ENCODE measurements around the gene ITGB2. TPM values are rescaled to one million over a fixed set of nuclear protein-coding genes. Genes with fewer than 3 reads are reported as not detected.

The ITGB2 gene
- total and polyA plus RNA-seq, 2 donors from 2014 or later: 9.5 to 111 TPM

DNA sequence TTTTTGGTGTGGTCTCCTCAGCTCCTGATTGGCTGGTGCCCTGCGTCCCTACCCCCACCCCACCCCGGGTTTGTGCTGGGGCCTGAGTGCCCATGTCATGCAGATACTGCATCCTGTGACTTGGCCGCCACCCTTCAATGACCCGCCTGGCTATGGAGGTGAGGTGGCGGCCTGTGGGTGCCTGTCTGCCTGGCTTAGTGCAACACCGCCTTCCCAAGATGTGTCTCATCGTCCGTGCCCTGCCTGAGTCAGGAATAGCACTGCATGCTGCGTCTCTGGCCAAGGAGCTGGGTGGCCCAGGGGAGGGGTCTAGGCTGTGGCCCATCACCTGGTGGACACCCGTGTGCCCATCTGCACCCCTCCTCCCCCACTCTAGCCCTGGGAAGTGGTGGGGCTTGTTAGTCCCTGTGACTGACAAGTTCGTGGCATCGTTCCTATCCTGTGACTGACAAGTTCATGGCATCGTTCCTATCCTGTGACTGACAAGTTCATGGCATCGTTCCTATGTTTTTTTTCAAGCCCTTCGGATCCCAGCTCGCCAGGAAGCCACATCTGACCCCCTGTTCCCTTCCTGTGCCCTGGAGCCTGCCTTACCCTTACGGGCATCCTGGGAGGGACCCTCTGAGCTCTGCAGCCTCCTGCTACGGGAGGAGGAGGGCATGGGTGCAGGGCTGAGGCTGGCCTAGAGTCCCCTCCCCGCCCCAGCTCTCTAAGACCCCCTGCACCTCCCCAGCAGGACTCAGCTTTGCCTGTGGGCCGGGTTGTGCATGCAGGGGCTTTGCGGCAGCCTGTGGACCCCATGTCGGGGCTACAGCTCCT is 26.6 kb upstream of the ITGB2 start:
- DNase-seq (peak in 1 of 5 donors; percentile 69), FAIRE-seq (no peak)
- peaks cover 0 to 5% (median 0%) of the 10 kb centered on the region in 3 donors for H3K4me1 ChIP-seq (ENCODE audit: control insufficient read depth in 2 of 3, insufficient read depth in 2 of 3, low read depth in 1 of 3, low read length in 3 of 3)
- no peak overlapping the region for H3K9ac ChIP-seq (ENCODE audit: low read length in 3 of 3)
- intact Hi-C loops (cut with DNase I): loop anchor here (5.0 kb wide), 1 partner anchor 180 kb away; no protein-coding TSS in a partner anchor
- no peak overlapping the region for H3K4me3 ChIP-seq (ENCODE audit: low read length in 3 of 3)
- no peak overlapping the region for H3K27ac ChIP-seq (ENCODE audit: low read depth in 2 of 2, low read length in 2 of 2)
- no peaks in the 10 kb centered on the region for H3K9me3 ChIP-seq (ENCODE audit: control insufficient read depth in 2 of 3, insufficient read depth in 1 of 3, low read length in 3 of 3)
- no peaks in the 10 kb centered on the region for H3K27me3 ChIP-seq (ENCODE audit: control insufficient read depth, insufficient read depth, low read length)
- peaks cover 0 to 3% (median 3%) of the 10 kb centered on the region in 3 donors for H3K36me3 ChIP-seq (ENCODE audit: control insufficient read depth in 2 of 3, insufficient read depth in 3 of 3, low read length in 3 of 3)
- TF ChIP-seq, protein P1, sequence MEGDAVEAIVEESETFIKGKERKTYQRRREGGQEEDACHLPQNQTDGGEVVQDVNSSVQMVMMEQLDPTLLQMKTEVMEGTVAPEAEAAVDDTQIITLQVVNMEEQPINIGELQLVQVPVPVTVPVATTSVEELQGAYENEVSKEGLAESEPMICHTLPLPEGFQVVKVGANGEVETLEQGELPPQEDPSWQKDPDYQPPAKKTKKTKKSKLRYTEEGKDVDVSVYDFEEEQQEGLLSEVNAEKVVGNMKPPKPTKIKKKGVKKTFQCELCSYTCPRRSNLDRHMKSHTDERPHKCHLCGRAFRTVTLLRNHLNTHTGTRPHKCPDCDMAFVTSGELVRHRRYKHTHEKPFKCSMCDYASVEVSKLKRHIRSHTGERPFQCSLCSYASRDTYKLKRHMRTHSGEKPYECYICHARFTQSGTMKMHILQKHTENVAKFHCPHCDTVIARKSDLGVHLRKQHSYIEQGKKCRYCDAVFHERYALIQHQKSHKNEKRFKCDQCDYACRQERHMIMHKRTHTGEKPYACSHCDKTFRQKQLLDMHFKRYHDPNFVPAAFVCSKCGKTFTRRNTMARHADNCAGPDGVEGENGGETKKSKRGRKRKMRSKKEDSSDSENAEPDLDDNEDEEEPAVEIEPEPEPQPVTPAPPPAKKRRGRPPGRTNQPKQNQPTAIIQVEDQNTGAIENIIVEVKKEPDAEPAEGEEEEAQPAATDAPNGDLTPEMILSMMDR (IDR thresholded peaks at IDR 0.05; ENCODE audit: borderline replicate concordance, extremely low read depth, insufficient read depth): no peak

DNA sequence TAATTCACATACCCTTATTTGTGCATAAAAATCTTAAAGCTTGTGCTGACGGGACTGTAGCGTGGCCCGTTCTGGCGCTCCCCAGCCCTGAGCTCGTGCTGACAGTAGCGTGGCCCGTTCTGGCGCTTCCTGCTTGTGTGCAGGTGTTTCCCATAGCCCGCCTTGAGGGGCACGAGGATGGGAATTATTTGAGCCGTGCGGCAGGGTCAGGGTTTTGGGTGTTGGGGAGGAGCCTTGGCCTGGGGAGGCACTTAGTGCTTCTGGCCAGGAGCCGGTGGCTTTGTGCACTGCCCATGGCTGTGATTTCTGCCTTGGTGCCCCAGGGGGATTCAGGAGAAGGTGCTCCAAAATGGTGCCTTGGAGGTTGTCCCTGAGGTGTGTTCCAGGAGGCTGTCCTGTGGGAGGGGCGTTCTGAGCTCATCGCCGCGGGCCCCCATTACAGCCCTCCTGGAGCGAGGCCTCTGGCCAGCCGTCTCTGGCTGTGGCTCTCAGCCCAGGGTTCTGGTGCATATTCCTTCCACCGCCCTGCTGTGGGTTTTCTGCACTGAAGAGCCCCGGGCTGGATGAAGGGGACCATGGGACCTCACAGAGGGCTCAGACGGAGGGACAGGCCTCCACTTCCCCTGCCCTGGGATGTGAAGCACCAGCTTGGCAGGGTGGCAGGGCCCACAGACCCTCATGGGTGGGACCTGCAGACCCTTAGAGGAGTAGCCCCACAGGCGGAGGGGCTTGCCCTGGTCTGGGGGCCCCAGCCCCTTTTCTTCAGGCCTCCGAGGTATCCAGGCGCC is 25.7 kb upstream of the ITGB2 start:
- intact Hi-C loops (cut with DNase I): loop anchor here (5.0 kb wide), 1 partner anchor 181 kb away; no protein-coding TSS in a partner anchor
- H3K27ac ChIP-seq (ENCODE audit: low read depth in 2 of 2, low read length in 2 of 2): no peak overlapping the region
- H3K9me3 ChIP-seq (ENCODE audit: control insufficient read depth in 2 of 3, insufficient read depth in 1 of 3, low read length in 3 of 3): no peaks in the 10 kb centered on the region
- no peak for FAIRE-seq
- peaks cover 0 to 3% (median 3%) of the 10 kb centered on the region in 3 donors for H3K36me3 ChIP-seq (ENCODE audit: control insufficient read depth in 2 of 3, insufficient read depth in 3 of 3, low read length in 3 of 3)
- H3K4me3 ChIP-seq (ENCODE audit: low read length in 3 of 3): no peak overlapping the region
- H3K4me1 ChIP-seq (ENCODE audit: control insufficient read depth in 2 of 3, insufficient read depth in 2 of 3, low read depth in 1 of 3, low read length in 3 of 3): peaks cover 0 to 9% (median 5%) of the 10 kb centered on the region in 3 donors
- TF ChIP-seq, protein P1 (IDR thresholded peaks at IDR 0.05; ENCODE audit: borderline replicate concordance, extremely low read depth, insufficient read depth): no peak
- DNase-seq: peak in 2 of 5 donors; percentile 13 to 70
- H3K9ac ChIP-seq (ENCODE audit: low read length in 3 of 3): no peak overlapping the region
- H3K27me3 ChIP-seq (ENCODE audit: control insufficient read depth, insufficient read depth, low read length): no peaks in the 10 kb centered on the region

DNA sequence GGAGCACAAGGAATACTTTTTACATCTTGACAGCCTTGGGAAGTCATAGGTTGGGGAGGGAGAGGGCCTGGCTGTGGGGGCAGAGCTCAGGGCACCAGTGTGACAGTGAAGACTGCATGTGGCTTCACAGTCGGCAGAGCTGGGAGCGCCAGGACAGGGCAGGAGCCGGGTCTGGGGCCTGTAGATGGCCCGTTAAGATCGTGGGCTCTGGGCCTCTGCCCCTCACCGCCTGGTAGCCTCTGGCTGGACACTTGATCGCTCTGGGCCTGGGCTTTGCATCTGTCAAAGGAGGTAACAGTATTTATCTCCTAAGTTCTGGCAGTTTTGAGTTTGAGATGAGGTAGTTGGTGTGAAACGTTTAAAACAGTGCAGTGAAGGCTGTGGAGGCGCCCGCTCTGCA is 23.9 kb upstream of the ITGB2 start:
- FAIRE-seq: no peak
- peak in 1 of 5 donors; percentile 19 for DNase-seq
- H3K4me3 ChIP-seq (ENCODE audit: low read length in 3 of 3): no peak overlapping the region
- peaks cover 0 to 3% (median 0%) of the 10 kb centered on the region in 3 donors for H3K36me3 ChIP-seq (ENCODE audit: control insufficient read depth in 2 of 3, insufficient read depth in 3 of 3, low read length in 3 of 3)
- no peak overlapping the region for H3K27ac ChIP-seq (ENCODE audit: low read depth in 2 of 2, low read length in 2 of 2)
- H3K9ac ChIP-seq (ENCODE audit: low read length in 3 of 3): no peak overlapping the region
- H3K4me1 ChIP-seq (ENCODE audit: control insufficient read depth in 2 of 3, insufficient read depth in 2 of 3, low read depth in 1 of 3, low read length in 3 of 3): peaks cover 0 to 14% (median 12%) of the 10 kb centered on the region in 3 donors
- TF ChIP-seq, protein P1 (IDR thresholded peaks at IDR 0.05; ENCODE audit: borderline replicate concordance, extremely low read depth, insufficient read depth): no peak
- no peaks in the 10 kb centered on the region for H3K9me3 ChIP-seq (ENCODE audit: control insufficient read depth in 2 of 3, insufficient read depth in 1 of 3, low read length in 3 of 3)
- intact Hi-C loops (cut with DNase I): no loop called here
- no peaks in the 10 kb centered on the region for H3K27me3 ChIP-seq (ENCODE audit: control insufficient read depth, insufficient read depth, low read length)

All from kidney (tissue), 14 donors.